ENCODE data around the gene APLF. TPM values are rescaled to one million over a fixed set of nuclear protein-coding genes. Genes with fewer than 3 reads are reported as not detected.

APLF gene, protein sequence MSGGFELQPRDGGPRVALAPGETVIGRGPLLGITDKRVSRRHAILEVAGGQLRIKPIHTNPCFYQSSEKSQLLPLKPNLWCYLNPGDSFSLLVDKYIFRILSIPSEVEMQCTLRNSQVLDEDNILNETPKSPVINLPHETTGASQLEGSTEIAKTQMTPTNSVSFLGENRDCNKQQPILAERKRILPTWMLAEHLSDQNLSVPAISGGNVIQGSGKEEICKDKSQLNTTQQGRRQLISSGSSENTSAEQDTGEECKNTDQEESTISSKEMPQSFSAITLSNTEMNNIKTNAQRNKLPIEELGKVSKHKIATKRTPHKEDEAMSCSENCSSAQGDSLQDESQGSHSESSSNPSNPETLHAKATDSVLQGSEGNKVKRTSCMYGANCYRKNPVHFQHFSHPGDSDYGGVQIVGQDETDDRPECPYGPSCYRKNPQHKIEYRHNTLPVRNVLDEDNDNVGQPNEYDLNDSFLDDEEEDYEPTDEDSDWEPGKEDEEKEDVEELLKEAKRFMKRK
- 13.5 TPM for total RNA-seq (ENCODE audit: insufficient read depth, low replicate concordance)

DNA sequence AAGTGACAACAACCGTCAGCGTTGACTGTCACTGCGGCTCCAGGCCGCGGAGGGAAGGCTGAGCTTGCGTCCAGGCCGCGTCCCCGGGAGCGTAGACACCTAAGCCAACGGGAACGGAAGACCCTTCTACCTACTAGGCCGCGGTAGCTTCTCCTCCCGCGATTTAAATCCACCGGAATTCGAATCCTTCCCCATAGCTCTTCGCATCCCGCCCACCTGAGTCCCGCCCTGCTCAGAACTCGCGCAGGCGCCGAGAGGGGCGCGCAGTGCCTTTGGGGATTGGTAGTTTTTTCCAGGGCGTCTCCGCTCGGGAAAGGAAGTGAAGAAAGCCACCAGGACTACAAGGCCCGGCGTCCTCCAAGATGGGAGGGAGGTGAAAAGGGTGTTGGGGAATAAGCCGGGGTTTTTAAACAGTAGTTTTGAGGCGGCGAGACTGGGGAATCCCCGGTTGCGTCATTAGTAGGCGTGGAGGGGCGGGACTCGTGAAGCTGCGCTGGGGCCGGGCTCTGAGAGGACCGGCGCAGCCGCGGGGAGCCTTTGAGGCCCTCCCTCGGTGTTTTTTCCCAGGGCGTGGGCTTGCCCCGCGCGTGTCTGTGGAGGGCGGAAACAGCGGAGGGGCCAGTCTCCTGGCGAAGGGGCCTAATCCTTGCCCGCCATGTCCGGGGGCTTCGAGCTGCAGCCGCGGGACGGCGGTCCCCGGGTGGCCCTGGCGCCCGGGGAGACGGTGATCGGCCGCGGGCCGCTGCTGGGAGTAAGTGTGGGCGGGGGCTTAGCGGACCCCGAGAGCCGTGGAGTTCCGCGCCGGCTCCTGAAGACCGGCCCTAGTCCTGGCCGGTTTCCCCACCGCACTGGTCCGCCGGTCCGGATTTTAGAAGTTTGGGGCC is at the start of gene APLF, which contains the start of gene FBXO48:
Gene APLF, plus strand, starts transcription at position 509 of the 884 bp plus-strand sequence. Its CDS starts 147 bp downstream, at position 656.
Gene FBXO48, minus strand, starts transcription at position 218 of the 884 bp plus-strand sequence. CDS start 2,149 bp downstream, outside the sequence.
- peak; percentile 100 for DNase-seq (ENCODE audit: low spot score)

DNA sequence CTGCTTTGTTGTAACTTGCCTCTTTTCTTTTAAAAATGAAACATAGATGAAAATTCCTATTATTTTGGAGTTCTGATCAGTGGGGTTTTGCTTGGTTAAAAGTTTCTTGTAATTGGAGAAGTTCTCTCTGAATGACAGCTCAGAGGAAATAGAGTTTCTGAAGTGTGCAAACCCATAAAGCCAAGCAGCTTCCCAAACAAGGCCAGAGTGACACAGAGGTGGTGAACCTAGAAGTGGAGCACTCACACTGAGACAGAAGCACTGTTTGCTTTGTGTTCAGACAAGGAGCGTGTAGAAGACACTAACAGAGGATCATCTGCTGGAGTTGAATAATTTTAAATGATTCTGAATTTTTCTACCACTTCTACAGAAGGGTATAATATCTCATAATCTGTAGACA is 49.5 kb upstream of the APLF start:
- no peak for DNase-seq (ENCODE audit: low spot score)

- DNase-seq (ENCODE audit: low spot score): no peak
Measured at GRCh38 chr2:68418419-68418818, 49.0 kb upstream of the APLF start.

- DNase-seq (ENCODE audit: low spot score): no peak
Measured at GRCh38 chr2:68418855-68419254, 48.5 kb upstream of the APLF start.

DNA sequence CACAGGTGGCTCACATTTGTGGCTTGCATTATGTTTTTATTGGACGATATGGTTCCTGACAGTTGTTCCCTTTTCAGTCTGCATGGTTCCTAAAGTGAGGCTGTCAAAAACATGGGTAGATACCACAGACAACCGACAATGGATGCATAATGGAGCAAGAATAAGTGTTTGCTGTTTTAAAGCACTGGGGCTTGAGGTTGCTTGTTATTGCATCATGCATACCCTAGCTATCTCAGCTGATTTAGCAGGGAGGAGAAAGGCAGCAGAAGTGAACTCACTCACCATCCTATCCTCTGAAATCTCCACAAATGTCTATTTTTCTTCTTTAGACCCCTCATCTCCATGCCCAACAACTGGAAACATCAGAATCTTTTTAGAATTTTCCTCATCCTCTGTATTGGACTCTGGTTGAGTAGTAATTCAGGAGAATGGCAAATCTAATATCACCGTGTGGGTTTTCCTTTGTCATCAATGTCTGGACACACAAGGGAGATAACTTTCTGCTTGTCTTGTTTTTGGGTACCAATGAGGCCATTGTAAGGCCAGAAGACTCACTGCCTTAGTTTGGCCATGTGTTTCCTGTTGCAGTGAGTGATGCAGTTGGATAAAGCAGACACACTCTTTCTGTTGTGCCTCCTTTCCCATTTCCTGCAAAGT is 47.0 kb upstream of the APLF start:
- no peak for DNase-seq (ENCODE audit: low spot score)

GRCh38 chr2:68423966-68424650 is 43.3 kb upstream of the APLF start:
- DNase-seq (ENCODE audit: low spot score): no peak

GRCh38 chr2:68425503-68425902 is 41.9 kb upstream of the APLF start:
- no peak for DNase-seq (ENCODE audit: low spot score)

DNA sequence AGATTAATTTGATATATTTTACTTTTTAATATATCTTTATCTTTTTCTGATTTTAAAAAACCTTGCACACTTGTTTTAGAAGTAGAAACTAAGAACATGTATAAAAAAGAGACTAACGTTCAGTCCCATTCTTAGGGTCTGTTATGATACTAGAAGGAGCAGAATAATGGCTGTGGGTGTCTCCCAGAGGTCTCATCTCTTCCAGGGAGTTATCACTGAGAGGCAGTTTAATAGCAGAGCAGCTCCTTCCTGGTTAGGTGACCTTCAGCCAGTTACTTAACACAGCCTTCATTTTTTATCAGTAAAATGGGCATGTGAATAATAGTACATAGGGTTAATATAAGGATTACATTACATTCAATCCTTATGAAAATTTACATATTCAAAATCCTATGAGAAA is 40.9 kb upstream of the APLF start:
- DNase-seq (ENCODE audit: low spot score): no peak

DNA sequence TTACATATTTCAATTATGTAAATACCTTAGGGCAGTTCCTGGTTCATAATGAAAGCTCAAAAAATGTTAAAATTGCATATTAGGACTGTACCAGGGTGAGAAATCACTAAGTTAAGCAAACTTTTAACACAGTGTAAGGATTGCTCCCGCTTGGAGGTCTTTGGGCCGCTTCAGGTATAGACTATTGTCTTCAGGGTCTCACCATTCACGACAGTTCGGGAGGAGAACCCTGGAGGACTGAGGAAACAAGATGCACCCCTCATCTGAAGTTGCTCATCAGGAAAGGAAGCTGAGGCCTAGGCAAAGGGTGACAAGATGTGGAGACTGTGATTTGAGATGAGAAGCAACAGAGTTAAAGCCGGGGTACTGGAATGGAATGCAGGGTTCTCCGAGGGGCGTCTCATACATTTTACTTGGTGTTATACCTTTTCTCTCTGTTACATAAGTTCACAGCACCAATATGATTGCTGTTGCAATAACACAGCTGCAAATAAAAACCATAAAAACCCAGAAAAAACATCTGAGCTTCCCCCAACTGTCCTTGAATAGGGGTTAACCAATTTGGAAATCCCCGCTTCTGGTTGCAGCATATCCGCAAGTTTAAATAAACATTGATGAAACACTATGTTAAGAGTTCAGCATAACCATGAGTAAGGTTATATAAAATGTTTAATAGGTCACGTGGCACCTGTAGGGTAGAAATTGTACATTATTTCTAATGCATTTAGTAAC is 40.4 kb upstream of the APLF start:
- no peak for DNase-seq (ENCODE audit: low spot score)

DNA sequence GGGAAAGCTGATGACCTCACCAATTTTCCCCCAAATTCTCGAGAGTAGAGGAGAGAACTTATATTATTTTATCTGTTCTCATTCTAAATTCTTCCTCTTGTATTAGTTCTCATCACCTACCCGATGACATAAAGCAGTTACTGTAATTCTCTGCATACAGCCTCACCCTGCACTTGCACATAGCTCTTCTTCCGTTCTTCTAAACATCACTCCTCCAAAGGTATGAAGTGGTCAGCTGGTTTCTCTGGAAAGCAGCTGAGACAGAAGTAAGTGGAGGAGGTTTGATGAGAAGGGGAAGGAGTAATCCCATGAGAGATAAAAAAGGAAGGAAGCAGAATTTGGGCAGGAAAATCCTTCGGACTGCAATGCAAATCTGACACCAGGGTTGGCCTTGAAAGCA is 39.3 kb upstream of the APLF start:
- DNase-seq (ENCODE audit: low spot score): no peak

GRCh38 chr2:68428746-68429145 is 38.6 kb upstream of the APLF start:
- DNase-seq (ENCODE audit: low spot score): no peak

DNA sequence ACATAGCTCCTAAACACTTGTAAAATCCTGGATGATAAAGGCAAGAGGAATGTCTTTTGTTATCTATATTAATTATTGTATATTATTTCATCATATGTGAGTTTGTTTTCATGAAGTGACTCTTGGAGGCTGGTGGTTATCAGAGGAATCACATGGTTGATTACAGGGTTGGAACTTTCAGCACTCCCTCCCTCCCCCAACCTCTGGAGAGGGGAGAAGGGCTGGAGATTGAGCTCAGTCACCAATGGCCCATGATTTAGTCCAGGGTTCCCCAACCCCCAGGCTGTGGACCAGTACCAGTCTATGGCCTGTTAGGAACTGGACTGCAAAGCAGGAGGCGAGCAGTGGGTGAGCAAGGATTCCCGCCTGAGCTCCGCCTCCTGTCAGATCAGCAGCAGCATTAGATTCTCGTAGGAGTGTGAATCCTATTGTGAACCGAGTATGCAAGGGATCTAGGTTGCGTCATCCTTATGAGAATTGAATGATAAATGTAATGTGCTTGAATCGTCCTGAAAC is 38.0 kb upstream of the APLF start:
- no peak for DNase-seq (ENCODE audit: low spot score)

- no peak for DNase-seq (ENCODE audit: low spot score)
Measured at GRCh38 chr2:68431316-68431972, 35.9 kb upstream of the APLF start.

DNA sequence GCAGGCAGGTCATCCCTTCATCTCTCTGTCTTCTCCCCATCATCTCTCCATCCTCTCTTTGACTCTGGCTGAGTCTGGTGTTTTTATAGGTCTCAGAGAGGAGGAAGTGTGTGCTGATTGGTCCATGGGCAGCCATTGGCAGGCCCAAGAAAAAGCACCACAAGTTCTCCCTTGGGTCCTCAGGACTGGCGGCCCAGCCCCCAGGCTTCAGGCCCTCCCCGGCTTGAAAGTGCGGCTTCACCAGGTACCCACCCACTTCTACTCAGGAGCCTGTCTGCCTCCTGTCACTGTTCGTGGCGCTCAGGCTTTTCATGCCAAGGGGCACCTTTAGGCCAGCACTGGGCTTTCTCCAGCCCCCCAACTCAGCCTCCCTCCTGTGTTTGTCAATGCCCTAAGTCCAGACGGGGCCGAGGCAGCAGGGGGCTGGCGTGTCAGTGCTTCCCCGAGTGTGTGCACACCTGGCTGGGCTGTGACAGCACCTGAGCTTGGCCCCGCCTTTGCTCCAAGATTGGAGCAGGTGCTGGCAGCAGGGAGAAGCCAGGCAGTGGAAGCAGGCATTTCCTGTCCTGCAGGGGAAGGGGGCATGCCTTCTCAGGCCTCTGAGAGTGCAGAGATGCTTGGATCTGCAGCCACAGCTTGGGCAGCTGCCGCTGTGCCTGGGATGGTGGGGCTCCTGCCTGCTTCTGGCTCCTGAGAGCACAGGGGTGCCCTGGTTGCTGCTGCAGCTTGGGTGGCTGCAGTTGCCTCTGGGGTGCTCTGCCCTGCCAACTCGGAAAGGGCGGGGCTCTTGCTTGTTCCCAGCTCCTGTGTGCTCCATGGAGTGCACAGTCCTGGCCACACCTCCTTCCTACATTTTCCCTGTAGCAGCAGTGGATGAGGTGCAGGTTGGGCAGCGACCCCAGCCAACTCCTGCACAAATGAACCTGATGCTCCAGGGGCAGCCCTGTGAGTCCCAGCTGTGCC is 34.4 kb upstream of the APLF start:
- DNase-seq (ENCODE audit: low spot score): no peak

DNA sequence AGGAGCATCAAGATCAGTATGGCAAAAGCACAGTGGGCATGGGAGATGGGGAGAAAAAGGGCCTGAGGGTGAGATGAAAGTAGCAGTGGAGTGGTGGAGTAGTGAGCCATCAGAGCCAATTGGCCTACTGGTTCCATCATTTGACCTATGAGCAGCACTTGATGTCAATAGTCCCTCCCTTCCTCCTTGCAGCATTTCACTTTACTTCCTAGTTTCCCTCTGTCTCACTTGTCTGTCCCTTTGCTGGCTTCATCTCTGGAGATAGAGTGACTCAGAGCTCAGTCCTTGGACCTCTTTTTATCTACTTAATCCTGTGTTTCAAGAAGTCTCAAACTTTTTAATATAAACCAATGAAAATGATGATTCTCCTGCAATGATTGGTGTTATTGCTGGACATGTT is 32.4 kb upstream of the APLF start:
- no peak for DNase-seq (ENCODE audit: low spot score)

- DNase-seq (ENCODE audit: low spot score): peak; percentile 48
Measured at GRCh38 chr2:68435615-68436014, 31.8 kb upstream of the APLF start.

GRCh38 chr2:68436270-68436669 is 31.1 kb upstream of the APLF start:
- peak; percentile 56 for DNase-seq (ENCODE audit: low spot score)

Measured in umbilical cord (tissue), 2 donors.